ENCODE data around the gene NR1D1.

NR1D1 gene

DNA sequence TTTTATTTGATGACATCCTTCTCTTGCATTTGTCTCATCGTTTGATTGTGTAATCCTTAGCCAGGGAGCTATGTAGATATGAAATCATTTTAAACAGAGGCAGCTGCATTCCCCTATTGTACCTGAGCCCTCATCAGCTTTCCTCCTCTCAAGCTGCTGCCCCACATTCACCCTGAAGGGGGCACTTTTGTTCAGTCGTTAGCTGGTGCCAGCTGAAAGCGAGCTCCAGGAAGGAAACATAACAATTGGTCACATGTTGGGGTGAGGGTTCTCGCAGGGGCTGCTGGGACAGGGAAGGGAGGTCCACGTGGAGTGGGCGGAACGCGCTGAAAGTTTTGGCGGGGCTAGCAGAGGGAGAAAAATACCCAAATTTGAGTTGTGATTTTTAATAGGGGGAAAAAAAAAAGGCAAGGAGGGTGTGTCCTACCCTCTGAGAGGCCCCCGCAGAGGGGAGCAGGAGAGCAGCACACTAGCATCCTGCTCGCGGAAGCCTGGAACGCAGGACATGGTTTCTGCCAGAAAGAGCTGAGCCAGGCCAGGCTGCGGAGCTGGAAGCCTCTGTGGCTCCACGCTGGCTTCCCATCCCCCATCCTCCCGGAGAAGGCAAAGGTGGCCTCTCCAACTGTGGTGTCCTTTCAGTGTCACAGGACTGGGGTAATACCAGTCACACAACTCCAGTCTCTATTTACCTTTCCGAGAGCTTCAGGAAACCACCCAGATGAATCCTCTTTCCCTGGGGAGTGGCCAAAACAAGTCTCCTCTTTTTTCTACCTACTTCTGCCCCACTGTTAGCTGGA lies 12.9 kb upstream of the NR1D1 start:
- Histone ChIP-seq H2AFZ (ENCODE audit: low read length) (peak overlapping the region; percentile 69), H3K4me1 (ENCODE audit: low read length) (peaks cover 31% of the 10 kb centered on the region)

DNA sequence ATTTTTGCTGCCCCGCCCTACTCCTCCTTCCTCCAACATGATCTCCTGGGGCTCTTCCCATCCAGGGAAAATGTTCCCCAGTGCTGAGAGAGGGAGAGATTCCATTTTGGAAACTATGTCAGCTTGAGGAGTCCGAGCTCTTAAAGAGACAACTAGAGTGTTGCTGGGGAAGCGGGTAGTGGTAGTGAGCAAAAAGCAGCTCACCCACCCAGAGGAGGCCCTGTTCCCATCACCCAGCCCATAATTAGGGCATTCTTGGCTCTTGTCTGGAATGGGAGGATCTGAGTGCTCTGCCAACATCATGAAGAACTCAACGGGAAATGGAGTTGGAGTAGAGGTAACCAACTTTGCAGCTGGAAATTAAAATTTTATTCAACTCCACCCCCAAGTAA lies 12.3 kb upstream of the NR1D1 start:
- Histone ChIP-seq H3K4me1 (ENCODE audit: low read length) (peaks cover 35% of the 10 kb centered on the region), H3K4me2 (ENCODE audit: low read depth, low read length) (peak overlapping the region; percentile 18; the same call in 1 of the 2 replicates), H4K20me1 (ENCODE audit: insufficient read depth, low read length) (no peaks in the 10 kb centered on the region), H3K9ac (ENCODE audit: low read length) (no peak overlapping the region), H3K4me3 (ENCODE audit: low read length) (no peak overlapping the region), H3K9me2 (replicated peaks; ENCODE audit: insufficient read depth, low read length) (no peaks in the 10 kb centered on the region), H3K27ac (ENCODE audit: low read length) (no peak overlapping the region), H3K9me3 (replicated peaks; ENCODE audit: insufficient read depth, low read length) (no peaks in the 10 kb centered on the region), H3K79me2 (ENCODE audit: low read length) (no peaks in the 10 kb centered on the region), H2AFZ (ENCODE audit: low read length) (peak overlapping the region; percentile 91; the same call in 1 of the 2 replicates), H3F3A (ENCODE audit: insufficient read depth, low read length) (0 out of 2 replicates have a peak, but pooled peaks cover 2% of the 10 kb centered on the region), H3K27me3 (replicated peaks; ENCODE audit: insufficient read depth, low read length) (no peaks in the 10 kb centered on the region), H3K36me3 (replicated peaks; ENCODE audit: insufficient read depth, low read length) (no peaks in the 10 kb centered on the region)
- no peak for DNase-seq
- TF ChIP-seq EZH2phosphoT487 (IDR thresholded peaks at IDR 0.05; ENCODE audit: low read length) (no peak), EZH2 (optimal IDR thresholded peaks at IDR 0.05; ENCODE audit: low read depth, low read length) (no peak)
- TF ChIP-seq, protein P1, sequence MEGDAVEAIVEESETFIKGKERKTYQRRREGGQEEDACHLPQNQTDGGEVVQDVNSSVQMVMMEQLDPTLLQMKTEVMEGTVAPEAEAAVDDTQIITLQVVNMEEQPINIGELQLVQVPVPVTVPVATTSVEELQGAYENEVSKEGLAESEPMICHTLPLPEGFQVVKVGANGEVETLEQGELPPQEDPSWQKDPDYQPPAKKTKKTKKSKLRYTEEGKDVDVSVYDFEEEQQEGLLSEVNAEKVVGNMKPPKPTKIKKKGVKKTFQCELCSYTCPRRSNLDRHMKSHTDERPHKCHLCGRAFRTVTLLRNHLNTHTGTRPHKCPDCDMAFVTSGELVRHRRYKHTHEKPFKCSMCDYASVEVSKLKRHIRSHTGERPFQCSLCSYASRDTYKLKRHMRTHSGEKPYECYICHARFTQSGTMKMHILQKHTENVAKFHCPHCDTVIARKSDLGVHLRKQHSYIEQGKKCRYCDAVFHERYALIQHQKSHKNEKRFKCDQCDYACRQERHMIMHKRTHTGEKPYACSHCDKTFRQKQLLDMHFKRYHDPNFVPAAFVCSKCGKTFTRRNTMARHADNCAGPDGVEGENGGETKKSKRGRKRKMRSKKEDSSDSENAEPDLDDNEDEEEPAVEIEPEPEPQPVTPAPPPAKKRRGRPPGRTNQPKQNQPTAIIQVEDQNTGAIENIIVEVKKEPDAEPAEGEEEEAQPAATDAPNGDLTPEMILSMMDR (IDR thresholded peaks at IDR 0.05; ENCODE audit: low read length) = no peak

More for the DNA sequence above, 12.9 kb upstream of the NR1D1 start:
- Histone ChIP-seq H3K4me3 (ENCODE audit: low read length) (peak overlapping the region; percentile 53), H4K20me1 (ENCODE audit: insufficient read depth, low read length) (no peaks in the 10 kb centered on the region), H3K9ac (ENCODE audit: low read length) (peak overlapping the region; percentile 63), H3K9me3 (replicated peaks; ENCODE audit: insufficient read depth, low read length) (no peaks in the 10 kb centered on the region), H3K79me2 (ENCODE audit: low read length) (no peaks in the 10 kb centered on the region), H3K9me2 (replicated peaks; ENCODE audit: insufficient read depth, low read length) (no peaks in the 10 kb centered on the region), H3F3A (ENCODE audit: insufficient read depth, low read length) (peaks cover 2% of the 10 kb centered on the region; the same call in 1 of the 2 replicates), H3K27ac (ENCODE audit: low read length) (peak overlapping the region; percentile 25; the same call in 1 of the 2 replicates), H3K4me2 (ENCODE audit: low read depth, low read length) (peak overlapping the region; percentile 76), H3K36me3 (replicated peaks; ENCODE audit: insufficient read depth, low read length) (no peaks in the 10 kb centered on the region), H3K27me3 (replicated peaks; ENCODE audit: insufficient read depth, low read length) (no peaks in the 10 kb centered on the region)
- DNase-seq = peak; percentile 96
- TF ChIP-seq, protein P1 (IDR thresholded peaks at IDR 0.05; ENCODE audit: low read length) = peak; percentile 91
- no peak for TF ChIP-seq EZH2 (optimal IDR thresholded peaks at IDR 0.05; ENCODE audit: low read depth, low read length)
- no peak for TF ChIP-seq EZH2phosphoT487 (IDR thresholded peaks at IDR 0.05; ENCODE audit: low read length)

- H3K79me2 ChIP-seq (ENCODE audit: low read length) = no peaks in the 10 kb centered on the region
- peak overlapping the region; percentile 84; the same call in 1 of the 2 replicates for H3K4me2 ChIP-seq (ENCODE audit: low read depth, low read length)
- no peaks in the 10 kb centered on the region for H3K27me3 ChIP-seq (replicated peaks; ENCODE audit: insufficient read depth, low read length)
- H4K20me1 ChIP-seq (ENCODE audit: insufficient read depth, low read length) = no peaks in the 10 kb centered on the region
- no peak overlapping the region for H3K9ac ChIP-seq (ENCODE audit: low read length)
- peak overlapping the region; percentile 91 for H2AFZ ChIP-seq (ENCODE audit: low read length)
- DNase-seq = peak; percentile 4
- TF ChIP-seq, protein P1 (IDR thresholded peaks at IDR 0.05; ENCODE audit: low read length) = no peak
- TF ChIP-seq EZH2 (optimal IDR thresholded peaks at IDR 0.05; ENCODE audit: low read depth, low read length) (no peak), EZH2phosphoT487 (IDR thresholded peaks at IDR 0.05; ENCODE audit: low read length) (no peak)
- no peaks in the 10 kb centered on the region for H3K9me3 ChIP-seq (replicated peaks; ENCODE audit: insufficient read depth, low read length)
- H3K27ac ChIP-seq (ENCODE audit: low read length) = no peak overlapping the region
- H3K9me2 ChIP-seq (replicated peaks; ENCODE audit: insufficient read depth, low read length) = no peaks in the 10 kb centered on the region
- H3F3A ChIP-seq (ENCODE audit: insufficient read depth, low read length) = 0 out of 2 replicates have a peak, but pooled peaks cover 2% of the 10 kb centered on the region
- no peaks in the 10 kb centered on the region for H3K36me3 ChIP-seq (replicated peaks; ENCODE audit: insufficient read depth, low read length)
- peaks cover 35% of the 10 kb centered on the region for H3K4me1 ChIP-seq (ENCODE audit: low read length)
- H3K4me3 ChIP-seq (ENCODE audit: low read length) = no peak overlapping the region
Measured at GRCh38 chr17:40112191-40112711, 11.9 kb upstream of the NR1D1 start.

Data from MM.1S (cell line).